H9 (cell line): ENCODE results near the gene VAPA. TPM values are rescaled to one million over a fixed set of nuclear protein-coding genes. Genes with fewer than 3 reads are reported as not detected.
"Not testable (repeated sequence)": the region's sequence is repeated elsewhere in the genome, so short reads cannot be mapped to it uniquely, and the experiment has no call there.

Experiments used
- DNase-seq: peaks from one replicate; pipeline ENCODE4 v3.0.0-alpha.2; 2017
- H2AFZ ChIP-seq: one replicate; pipeline ENCODE4 v1.6.1; 2013; ENCODE audit warnings: mild to moderate bottlenecking, low read length, control low read depth, moderate library complexity
- H2AK5ac ChIP-seq: 2 replicates; pipeline ENCODE4 v1.6.1; 2013; ENCODE audit warnings: low read length, control low read depth, mixed read lengths; ENCODE audit not compliant: insufficient read length
- H2BK120ac ChIP-seq: one replicate; pipeline ENCODE4 v1.6.1; 2013; ENCODE audit warnings: low read depth, mild to moderate bottlenecking, low read length, control low read depth, inconsistent platforms; ENCODE audit not compliant: poor library complexity, severe bottlenecking
- H2BK12ac ChIP-seq: 2 replicates; pipeline ENCODE4 v1.6.1; 2013; ENCODE audit warnings: low read length, control low read depth, mixed read lengths, low read depth; ENCODE audit not compliant: insufficient read length
- H2BK15ac ChIP-seq: 2 replicates; pipeline ENCODE4 v1.6.1; 2013; ENCODE audit warnings: low read depth, low read length, control low read depth
- H2BK20ac ChIP-seq: one replicate; pipeline ENCODE4 v1.6.1; 2013; ENCODE audit warnings: low read depth, mild to moderate bottlenecking, low read length, control low read depth, inconsistent platforms; ENCODE audit not compliant: poor library complexity, severe bottlenecking
- H2BK5ac ChIP-seq: 2 replicates; pipeline ENCODE4 v1.6.1; 2013; ENCODE audit warnings: low read length, control low read depth, mixed read lengths; ENCODE audit not compliant: insufficient read length
- H3K14ac ChIP-seq: 2 replicates; pipeline ENCODE4 v1.6.1; 2013; ENCODE audit warnings: low read length, control low read depth; ENCODE audit not compliant: insufficient read depth
- H3K18ac ChIP-seq: 2 replicates; pipeline ENCODE4 v1.6.1; 2013; ENCODE audit warnings: low read depth, mild to moderate bottlenecking, mixed read lengths, low read length, control low read depth; ENCODE audit not compliant: insufficient read length
- H3K23ac ChIP-seq: 2 replicates; pipeline ENCODE4 v1.6.1; 2013; ENCODE audit warnings: low read length, control low read depth, mixed read lengths, low read depth; ENCODE audit not compliant: insufficient read length
- H3K23me2 ChIP-seq: 2 replicates; pipeline ENCODE4 v1.6.1; 2013; ENCODE audit warnings: low read depth, mild to moderate bottlenecking, mixed read lengths, low read length, control low read depth; ENCODE audit not compliant: insufficient read length, poor library complexity, severe bottlenecking
- H3K27ac ChIP-seq: 2 replicates; pipeline ENCODE4 v1.5.1; 2013; ENCODE audit warnings: low read length, control low read depth, mixed read lengths, low read depth; ENCODE audit not compliant: insufficient read length
- H3K27me3 ChIP-seq: 2 replicates; pipeline ENCODE4 v1.6.1; 2013; ENCODE audit warnings: low read length, control low read depth, inconsistent platforms; ENCODE audit not compliant: insufficient read depth
- H3K4ac ChIP-seq: 2 replicates; pipeline ENCODE4 v1.6.1; 2013; ENCODE audit warnings: low read depth, mild to moderate bottlenecking, control low read depth, inconsistent platforms, low read length, moderate library complexity
- H3K4me1 ChIP-seq: 2 replicates; pipeline ENCODE4 v1.6.1; 2013; ENCODE audit warnings: low read length, control low read depth, inconsistent platforms; ENCODE audit not compliant: insufficient read depth
- H3K4me2 ChIP-seq: 2 replicates; pipeline ENCODE4 v1.6.1; 2013; ENCODE audit warnings: low read length, control low read depth, mixed read lengths; ENCODE audit not compliant: insufficient read length, insufficient read depth
- H3K56ac ChIP-seq: 2 replicates; pipeline ENCODE4 v1.6.1; 2013; ENCODE audit warnings: low read depth, mild to moderate bottlenecking, mixed read lengths, low read length, control low read depth; ENCODE audit not compliant: insufficient read length
- H3K79me1 ChIP-seq: 2 replicates; pipeline ENCODE4 v1.6.1; 2013; ENCODE audit warnings: low read depth, mild to moderate bottlenecking, moderate library complexity, low read length, control low read depth, inconsistent platforms; ENCODE audit not compliant: insufficient read depth, poor library complexity, severe bottlenecking
- H3K79me2 ChIP-seq: 2 replicates; pipeline ENCODE4 v1.6.1; 2013; ENCODE audit warnings: low read length, control low read depth, inconsistent platforms; ENCODE audit not compliant: insufficient read depth
- H3K9ac ChIP-seq: 2 replicates; pipeline ENCODE4 v1.6.1; 2013; ENCODE audit warnings: low read length, control low read depth, mixed read lengths; ENCODE audit not compliant: insufficient read length; ENCODE audit errors: extremely low read depth
- H3K9me3 ChIP-seq: one replicate; pipeline ENCODE4 v1.6.1; 2013; ENCODE audit warnings: low read depth, low read length, inconsistent platforms; ENCODE audit not compliant: control insufficient read depth
- H3T11ph ChIP-seq: one replicate; pipeline ENCODE4 v1.6.1; 2013; ENCODE audit warnings: mild to moderate bottlenecking, low read length, control low read depth, inconsistent platforms
- H4K20me1 ChIP-seq: one replicate; pipeline ENCODE4 v1.6.1; 2013; ENCODE audit not compliant: control insufficient read depth, insufficient read length, insufficient read depth
- H4K5ac ChIP-seq: 2 replicates; pipeline ENCODE4 v1.6.1; 2013; ENCODE audit warnings: low read depth, mild to moderate bottlenecking, mixed read lengths, low read length, control low read depth; ENCODE audit not compliant: insufficient read length
- H4K8ac ChIP-seq: replicated peaks from 2 replicates; pipeline ENCODE4 v1.6.1; 2013; ENCODE audit warnings: low read length, control low read depth, mixed read lengths, low read depth; ENCODE audit not compliant: insufficient read length
- H4K91ac ChIP-seq: 2 replicates; pipeline ENCODE4 v1.6.1; 2013; ENCODE audit warnings: low read depth, mild to moderate bottlenecking, moderate library complexity, mixed read lengths, low read length, control low read depth; ENCODE audit not compliant: insufficient read length
- H3K27ac Mint-ChIP-seq, 3 experiments: 2 replicates in 2 of 3; 3 replicates in 1 of 3; pipeline ENCODE4 v1.8.0; 2020 to 2021; ENCODE audit warnings: mixed read lengths in 3 of 3, mild to moderate bottlenecking in 1 of 3, moderate library complexity in 1 of 3
- H3K27me3 Mint-ChIP-seq: 2 replicates; pipeline ENCODE4 v1.8.0; 2021; ENCODE audit warnings: low read depth, mild to moderate bottlenecking, moderate library complexity, mixed read lengths
- H3K36me3 Mint-ChIP-seq, 3 experiments: 2 replicates in 2 of 3; 3 replicates in 1 of 3; pipeline ENCODE4 v1.8.0; 2020 to 2021; ENCODE audit warnings: low read depth in 3 of 3, mixed read lengths in 3 of 3; ENCODE audit not compliant: insufficient read depth in 1 of 3
- H3K4me1 Mint-ChIP-seq, 2 experiments: 2 replicates each; pipeline ENCODE4 v1.8.0; 2020; ENCODE audit warnings: mixed read lengths in 2 of 2
- H3K4me3 Mint-ChIP-seq, 2 experiments: 2 replicates in 1 of 2; 3 replicates in 1 of 2; pipeline ENCODE4 v1.8.0; 2020 to 2021; ENCODE audit warnings: mild to moderate bottlenecking in 2 of 2, mixed read lengths in 2 of 2, moderate library complexity in 1 of 2
- H3K9me3 Mint-ChIP-seq, 2 experiments: 2 replicates in 1 of 2; 3 replicates in 1 of 2; pipeline ENCODE4 v1.8.0; 2020; ENCODE audit warnings: mild to moderate bottlenecking in 2 of 2, mixed read lengths in 2 of 2, moderate library complexity in 1 of 2
- CTCF ChIP-seq: fragments of 200-600 bp; sonication (generic); conservative IDR thresholded peaks from 3 replicates; pipeline ENCODE4 v1.8.0; 2021; ENCODE audit warnings: antibody characterized with exemption, mild to moderate bottlenecking
- WGBS: extraction: QIAGEN DNeasy Blood & Tissue Kit; methylation state at CpG from one replicate; pipeline ENCODE4 v1.1.7; 2013; ENCODE audit warnings: missing lambda C conversion rate, low lambda C conversion rate, mixed read lengths; ENCODE audit not compliant: insufficient read length; ENCODE audit errors: extremely low coverage; 5-methylcytosine and 5-hydroxymethylcytosine counted together
- total RNA-seq: library from RNA; stranded (reverse); gene quantifications from 2 replicates; pipeline ENCODE4 v1.2.1, GENCODE V29; 2021

VAPA gene
- total RNA-seq, 1 experiment from 2014 or later, result 141 TPM

DNA sequence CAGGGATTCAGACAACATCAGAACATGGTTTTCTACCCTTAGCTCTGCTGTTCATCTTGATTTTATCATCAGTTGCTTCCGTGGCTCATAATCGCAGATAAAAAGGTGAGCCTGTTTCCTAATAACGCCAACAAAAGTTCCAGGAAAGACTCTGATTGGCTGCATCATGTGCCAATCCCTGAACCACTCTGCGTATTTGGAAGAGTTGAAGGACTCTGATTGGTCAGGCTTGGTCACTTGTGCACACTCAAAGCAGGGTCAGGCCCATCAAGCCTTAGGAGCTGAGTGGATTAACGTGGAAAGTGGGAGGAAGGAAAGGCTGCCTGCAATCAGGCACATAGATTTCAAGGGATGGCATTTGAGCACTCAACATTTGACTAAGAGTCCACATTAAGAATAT, 16.7 kb upstream of the VAPA start:
- H3K56ac ChIP-seq, result no peak overlapping the region
- no peak overlapping the region for H3K18ac ChIP-seq
- DNase-seq, result no peak
- no peak overlapping the region for H4K91ac ChIP-seq
- no peak overlapping the region for H3T11ph ChIP-seq
- Mint-ChIP-seq H3K9me3 (no peaks in the 10 kb centered on the region), H3K4me1 (peaks cover 11 to 16% of the 10 kb centered on the region in 2 experiments), H3K27me3 (no peaks in the 10 kb centered on the region), H3K36me3 (no peaks in the 10 kb centered on the region), H3K4me3 (no peak overlapping the region), H3K27ac (no peak overlapping the region)
- no peak for TF ChIP-seq CTCF
- H4K5ac ChIP-seq, result no peak overlapping the region
- H3K4me1 ChIP-seq, result peaks cover 3% of the 10 kb centered on the region; the same call in 1 of the 2 replicates
- H2AFZ ChIP-seq, result no peak overlapping the region
- no peak overlapping the region for H4K8ac ChIP-seq
- no peaks in the 10 kb centered on the region for H4K20me1 ChIP-seq
- no peak overlapping the region for H3K4ac ChIP-seq
- no peak overlapping the region for H3K14ac ChIP-seq
- H3K23me2 ChIP-seq, result no peaks in the 10 kb centered on the region
- no peak overlapping the region for H2AK5ac ChIP-seq
- no peak overlapping the region for H2BK15ac ChIP-seq
- no peaks in the 10 kb centered on the region for H3K79me1 ChIP-seq
- H2BK20ac ChIP-seq, result no peak overlapping the region
- WGBS, result no CpG with 5 or more reads among the region's 5 CpGs
- H3K23ac ChIP-seq, result no peak overlapping the region
- H3K9me3 ChIP-seq, result no peaks in the 10 kb centered on the region
- no peak overlapping the region for H3K9ac ChIP-seq
- H3K27me3 ChIP-seq, result no peaks in the 10 kb centered on the region
- H2BK12ac ChIP-seq, result no peak overlapping the region
- no peak overlapping the region for H2BK5ac ChIP-seq
- no peak overlapping the region for H3K4me2 ChIP-seq
- no peak overlapping the region for H3K27ac ChIP-seq
- no peaks in the 10 kb centered on the region for H3K79me2 ChIP-seq
- no peak overlapping the region for H2BK120ac ChIP-seq

DNA sequence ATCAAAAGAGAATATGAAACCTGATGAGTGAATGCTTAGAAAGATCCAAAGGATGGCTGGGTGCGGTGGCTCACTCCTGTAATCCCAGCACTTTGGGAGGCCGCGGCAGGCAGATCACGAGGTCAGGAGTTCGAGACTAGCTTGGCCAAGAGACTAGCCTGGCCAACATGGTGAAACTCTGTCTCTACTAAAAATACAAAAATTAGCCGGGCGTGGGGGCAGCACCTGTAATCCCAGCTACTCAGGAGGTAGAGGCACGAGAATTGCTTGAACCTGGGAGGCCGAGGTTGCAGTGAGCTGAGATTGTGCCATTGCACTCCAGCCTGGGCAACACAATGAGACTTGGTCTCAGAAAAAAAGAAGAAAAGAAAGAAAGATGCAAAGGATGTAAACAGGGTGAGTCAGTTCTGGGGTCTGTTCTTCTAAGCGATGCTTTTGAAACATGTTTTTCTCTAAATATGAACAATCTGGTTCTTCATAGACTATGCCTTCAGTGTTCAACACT, 16.0 kb upstream of the VAPA start:
- H3K14ac ChIP-seq, H4K91ac ChIP-seq, H3K4ac ChIP-seq, H3K4me3 Mint-ChIP-seq, H2BK5ac ChIP-seq, H3K27me3 ChIP-seq, H3K4me1 ChIP-seq, H2AK5ac ChIP-seq, H3K27me3 Mint-ChIP-seq, H4K8ac ChIP-seq, H3K27ac Mint-ChIP-seq, H3K9me3 Mint-ChIP-seq, H3K79me2 ChIP-seq, H3K18ac ChIP-seq, H3K4me2 ChIP-seq, H3K23me2 ChIP-seq, H3K79me1 ChIP-seq, H3T11ph ChIP-seq, H4K20me1 ChIP-seq, H2BK15ac ChIP-seq, H2BK20ac ChIP-seq, H3K9ac ChIP-seq, H2BK12ac ChIP-seq, H2AFZ ChIP-seq, H3K23ac ChIP-seq, H3K36me3 Mint-ChIP-seq, H3K9me3 ChIP-seq, H4K5ac ChIP-seq, H3K27ac ChIP-seq, H2BK120ac ChIP-seq, DNase-seq, H3K56ac ChIP-seq: not testable (repeated sequence)
- WGBS, result no CpG with 5 or more reads among the region's 10 CpGs
- H3K4me1 Mint-ChIP-seq, result peaks cover 11 to 16% of the 10 kb centered on the region in 2 experiments
